B cell (primary cell): ENCODE measurements around the gene KIF2A.

ENCODE experiments used
- EZH2 ChIP-seq: IDR thresholded peaks from 2 replicates; pipeline ENCODE4 v1.6.1; 2012; ENCODE audit warnings: borderline replicate concordance, low read depth, mild to moderate bottlenecking, moderate library complexity, low read length; ENCODE audit not compliant: insufficient read depth, poor library complexity, severe bottlenecking
- TF ChIP-seq, protein P1 (sequence below): fragments of 200-600 bp; IDR thresholded peaks from one replicate; pipeline ENCODE4 v1.8.0; 2022; ENCODE audit warnings: antibody characterized with exemption, mild to moderate bottlenecking

DNA sequence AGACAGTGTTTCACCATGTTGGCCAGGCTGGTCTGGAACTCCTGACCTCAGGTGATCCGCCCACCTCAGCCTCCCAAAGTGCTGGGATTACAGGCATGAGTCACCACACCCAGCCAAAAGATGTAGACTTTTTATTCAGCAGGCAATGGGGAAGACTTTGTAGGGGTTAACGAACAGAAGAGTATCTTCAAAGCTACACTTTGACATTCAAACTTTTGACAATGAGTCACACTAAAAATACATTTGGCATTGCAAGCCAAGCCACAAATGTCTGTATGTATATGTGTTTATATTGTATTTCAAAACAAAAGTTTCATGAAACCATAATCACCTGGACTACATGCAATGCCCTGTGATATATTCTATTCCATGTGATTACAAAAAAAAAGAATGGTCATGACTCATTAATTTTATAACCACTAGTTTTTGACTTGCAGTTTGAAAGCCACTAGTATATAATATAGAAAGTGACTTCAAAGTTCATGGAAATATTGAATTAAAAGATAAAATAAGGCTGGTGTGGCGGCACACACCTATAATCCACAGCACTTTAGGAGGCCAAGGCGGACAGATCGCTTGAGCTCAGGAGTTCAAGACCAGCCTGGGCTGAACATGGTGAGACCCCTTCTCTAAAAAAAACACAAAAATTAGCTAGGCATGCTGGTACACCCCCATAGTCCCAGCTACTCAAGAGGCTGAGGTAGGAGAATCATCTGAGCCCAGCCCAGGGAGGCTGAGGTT lies 89.4 kb downstream of the KIF2A start:
- TF ChIP-seq EZH2: no peak
- TF ChIP-seq, protein P1, sequence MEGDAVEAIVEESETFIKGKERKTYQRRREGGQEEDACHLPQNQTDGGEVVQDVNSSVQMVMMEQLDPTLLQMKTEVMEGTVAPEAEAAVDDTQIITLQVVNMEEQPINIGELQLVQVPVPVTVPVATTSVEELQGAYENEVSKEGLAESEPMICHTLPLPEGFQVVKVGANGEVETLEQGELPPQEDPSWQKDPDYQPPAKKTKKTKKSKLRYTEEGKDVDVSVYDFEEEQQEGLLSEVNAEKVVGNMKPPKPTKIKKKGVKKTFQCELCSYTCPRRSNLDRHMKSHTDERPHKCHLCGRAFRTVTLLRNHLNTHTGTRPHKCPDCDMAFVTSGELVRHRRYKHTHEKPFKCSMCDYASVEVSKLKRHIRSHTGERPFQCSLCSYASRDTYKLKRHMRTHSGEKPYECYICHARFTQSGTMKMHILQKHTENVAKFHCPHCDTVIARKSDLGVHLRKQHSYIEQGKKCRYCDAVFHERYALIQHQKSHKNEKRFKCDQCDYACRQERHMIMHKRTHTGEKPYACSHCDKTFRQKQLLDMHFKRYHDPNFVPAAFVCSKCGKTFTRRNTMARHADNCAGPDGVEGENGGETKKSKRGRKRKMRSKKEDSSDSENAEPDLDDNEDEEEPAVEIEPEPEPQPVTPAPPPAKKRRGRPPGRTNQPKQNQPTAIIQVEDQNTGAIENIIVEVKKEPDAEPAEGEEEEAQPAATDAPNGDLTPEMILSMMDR: no peak
